ENCODE measurements around the gene NFYC.

NFYC gene

DNA sequence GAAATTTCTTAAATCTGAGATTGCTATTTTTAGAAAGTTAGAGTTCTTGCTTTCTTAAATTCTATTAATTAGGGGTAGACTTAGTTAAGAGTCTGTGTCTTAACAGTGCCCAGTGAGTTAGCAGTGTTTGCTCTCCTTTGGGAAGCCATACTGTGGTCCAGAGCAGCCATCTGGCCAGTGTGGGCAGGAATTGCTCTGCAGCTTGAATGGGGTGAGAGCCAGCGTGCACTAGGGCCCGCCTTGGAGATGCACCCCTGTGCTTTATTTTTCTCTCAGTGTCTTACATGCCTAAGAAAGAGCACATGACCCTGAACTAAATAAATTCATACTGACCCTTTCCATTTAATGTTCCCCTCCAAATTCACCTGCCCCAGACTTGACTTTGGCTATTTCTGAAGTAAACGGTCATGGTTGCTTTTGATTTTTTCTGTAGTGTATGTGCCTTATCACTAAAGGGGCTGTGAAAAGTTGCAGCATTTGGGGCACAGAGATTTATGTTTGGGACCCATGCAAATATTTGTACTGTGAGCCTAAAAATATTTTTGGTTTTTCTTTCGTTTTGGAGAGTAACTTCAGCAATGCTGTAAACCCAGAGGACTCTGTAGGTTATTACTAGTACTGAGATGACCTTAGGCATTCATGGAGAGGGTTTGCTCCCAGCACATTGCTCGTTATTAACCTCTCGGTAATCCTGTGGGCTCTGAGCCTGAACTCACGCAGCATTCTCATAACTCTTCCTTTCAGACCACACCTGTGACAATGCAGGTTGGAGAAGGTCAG lies 70.8 kb downstream of the NFYC start:
- no peak for DNase-seq

DNA sequence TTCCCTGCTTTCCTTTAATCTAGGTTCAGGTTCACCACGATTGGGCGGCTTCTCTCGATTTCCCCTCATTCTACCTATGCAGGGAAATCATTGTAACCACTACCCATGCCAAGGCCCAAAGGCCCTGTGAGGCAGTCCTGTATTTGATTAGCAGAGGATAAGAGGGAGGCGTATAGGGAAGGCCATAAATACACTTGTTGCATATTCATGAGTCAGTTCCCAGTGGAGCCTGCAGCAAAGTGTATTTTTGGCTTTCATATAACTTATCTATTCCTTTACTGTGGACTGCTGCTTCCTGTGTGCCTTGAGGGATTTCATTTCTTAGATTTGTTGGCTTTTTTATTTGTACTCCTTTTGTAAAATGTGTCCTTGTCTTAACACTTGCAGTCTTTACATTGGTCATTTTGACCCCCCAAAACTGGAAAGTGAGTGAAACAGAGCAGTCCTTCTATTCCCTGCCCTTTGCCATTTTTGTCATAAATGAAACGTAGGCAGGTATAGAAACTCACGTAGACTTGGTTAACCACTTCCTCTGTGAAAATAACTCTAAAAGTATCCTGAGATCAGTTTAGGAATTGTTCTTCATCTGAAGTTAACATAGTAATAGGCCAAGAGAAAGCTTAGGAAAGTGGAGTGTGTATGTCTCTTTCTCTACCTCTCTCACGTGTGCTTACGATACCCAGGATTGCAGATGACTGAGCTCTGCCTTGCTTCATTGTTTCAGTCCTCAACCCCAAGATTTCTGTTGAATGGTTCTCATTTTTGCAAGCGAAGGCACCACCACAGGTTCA lies 72.4 kb downstream of the NFYC start:
- no peak for DNase-seq

DNA sequence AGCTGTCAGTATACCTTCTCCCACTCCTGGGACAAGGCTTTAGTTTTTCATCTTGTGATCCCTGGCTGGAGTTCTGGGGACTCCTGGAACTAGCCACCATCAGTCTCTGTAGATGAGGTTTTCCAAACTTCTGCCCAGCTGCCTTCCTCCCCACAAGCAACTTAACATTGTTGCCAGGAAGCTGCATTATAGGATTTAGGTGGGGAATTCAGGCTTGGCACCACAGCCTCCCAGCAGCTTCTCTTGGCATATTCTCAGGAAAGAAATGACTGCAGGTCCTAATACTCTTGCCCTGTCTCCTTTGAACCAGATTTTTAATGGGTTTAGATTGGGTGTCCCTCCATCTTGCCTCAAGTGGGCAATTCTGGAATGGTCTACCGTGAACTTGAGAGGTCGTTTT lies 73.5 kb downstream of the NFYC start:
- DNase-seq = peak; percentile 26

DNA sequence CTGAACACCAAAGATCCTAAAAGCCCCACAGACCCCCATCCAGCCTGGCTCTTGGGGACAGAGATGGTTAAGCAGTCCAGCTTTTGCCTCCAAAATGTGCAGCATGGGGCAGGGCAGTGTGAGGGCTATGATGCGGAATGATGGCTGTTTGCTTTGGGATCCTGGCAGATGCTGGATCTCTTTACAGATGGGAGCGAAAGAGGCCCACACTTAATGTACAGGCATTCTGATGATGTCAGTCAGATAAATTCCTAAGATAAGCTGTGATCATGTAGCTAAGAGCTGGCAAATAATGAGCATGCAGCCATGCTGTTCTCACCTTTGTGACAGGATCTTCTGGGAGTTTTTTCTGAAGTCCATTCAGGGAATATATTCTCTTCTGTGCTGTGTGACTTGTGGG lies 74.5 kb downstream of the NFYC start:
- DNase-seq = peak; percentile 84

DNA sequence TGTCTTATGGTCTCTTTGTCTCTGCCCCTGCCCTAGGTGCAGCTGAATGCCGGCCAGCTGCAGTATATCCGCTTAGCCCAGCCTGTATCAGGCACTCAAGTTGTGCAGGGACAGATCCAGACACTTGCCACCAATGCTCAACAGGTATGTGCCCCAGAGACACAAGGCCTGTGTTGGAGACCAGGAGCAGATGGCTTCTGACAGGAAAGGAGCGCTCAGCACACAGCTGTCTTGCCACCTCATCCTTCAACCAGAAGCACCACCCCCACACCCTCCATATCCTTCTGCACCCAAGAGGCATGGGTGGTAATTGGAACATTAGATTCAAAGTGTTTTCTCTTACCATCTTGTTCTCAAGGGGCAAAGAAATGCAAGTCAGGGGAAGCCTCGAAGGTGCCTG lies 75.1 kb downstream of the NFYC start:
- DNase-seq = peak; percentile 69

DNA sequence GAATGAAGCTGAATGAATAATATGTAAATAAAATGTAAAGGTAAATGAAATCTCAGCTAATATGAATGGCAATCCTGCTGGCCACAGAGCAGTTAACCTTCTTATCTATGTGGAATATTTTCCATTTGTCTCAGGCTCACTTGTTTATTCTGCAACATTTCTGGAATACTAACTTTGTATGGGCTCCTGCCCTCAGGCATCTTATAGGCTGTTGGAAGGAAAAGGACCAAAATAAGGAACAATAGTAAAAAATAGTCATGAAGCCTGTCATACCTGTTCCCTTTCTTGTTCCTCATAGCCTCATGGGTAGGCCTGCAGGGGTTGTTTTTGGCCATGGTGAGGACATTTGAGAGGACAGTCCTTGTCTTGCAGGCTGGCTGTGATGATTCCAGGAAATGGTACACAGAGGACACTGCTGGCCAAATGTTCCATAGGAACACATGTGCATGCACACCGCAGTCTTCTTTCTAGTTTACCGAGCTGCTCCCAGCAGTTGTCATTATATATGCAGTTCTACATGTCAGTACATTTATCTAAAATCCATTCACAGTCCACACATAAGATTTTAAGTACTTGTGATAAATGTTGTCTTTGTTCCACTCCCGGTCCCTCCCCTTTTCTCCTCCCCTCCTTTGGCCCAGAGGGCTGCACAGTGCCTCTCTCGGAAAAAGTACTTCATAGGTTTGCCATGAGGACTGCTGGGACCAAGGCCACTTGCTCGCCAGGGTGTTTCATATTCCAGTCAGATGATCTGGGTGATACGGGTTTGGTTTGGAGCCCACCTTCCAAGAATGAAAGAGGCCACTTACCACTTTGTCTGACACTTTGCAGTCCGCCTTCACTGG lies 76.9 kb downstream of the NFYC start:
- DNase-seq = no peak

DNA sequence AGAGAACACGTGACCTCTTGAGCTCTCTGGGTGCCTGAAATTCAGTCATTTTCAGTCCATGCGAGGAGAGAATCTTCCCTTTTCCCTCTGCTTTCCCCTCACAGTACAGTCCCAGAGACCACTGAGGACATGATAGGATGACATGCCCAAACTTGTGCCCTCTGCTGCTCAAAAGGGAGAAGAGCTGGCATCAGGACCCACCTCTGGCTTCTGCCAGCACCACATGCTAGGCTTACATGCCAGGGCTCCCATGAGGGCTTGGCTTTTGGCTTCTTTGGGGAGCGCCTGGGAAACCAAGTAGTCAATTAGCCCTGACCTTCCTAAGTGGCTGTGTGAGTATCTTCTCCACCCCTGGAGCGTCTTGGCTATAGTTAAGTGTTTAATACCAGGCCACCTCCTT lies 78.3 kb downstream of the NFYC start:
- DNase-seq = no peak

DNA sequence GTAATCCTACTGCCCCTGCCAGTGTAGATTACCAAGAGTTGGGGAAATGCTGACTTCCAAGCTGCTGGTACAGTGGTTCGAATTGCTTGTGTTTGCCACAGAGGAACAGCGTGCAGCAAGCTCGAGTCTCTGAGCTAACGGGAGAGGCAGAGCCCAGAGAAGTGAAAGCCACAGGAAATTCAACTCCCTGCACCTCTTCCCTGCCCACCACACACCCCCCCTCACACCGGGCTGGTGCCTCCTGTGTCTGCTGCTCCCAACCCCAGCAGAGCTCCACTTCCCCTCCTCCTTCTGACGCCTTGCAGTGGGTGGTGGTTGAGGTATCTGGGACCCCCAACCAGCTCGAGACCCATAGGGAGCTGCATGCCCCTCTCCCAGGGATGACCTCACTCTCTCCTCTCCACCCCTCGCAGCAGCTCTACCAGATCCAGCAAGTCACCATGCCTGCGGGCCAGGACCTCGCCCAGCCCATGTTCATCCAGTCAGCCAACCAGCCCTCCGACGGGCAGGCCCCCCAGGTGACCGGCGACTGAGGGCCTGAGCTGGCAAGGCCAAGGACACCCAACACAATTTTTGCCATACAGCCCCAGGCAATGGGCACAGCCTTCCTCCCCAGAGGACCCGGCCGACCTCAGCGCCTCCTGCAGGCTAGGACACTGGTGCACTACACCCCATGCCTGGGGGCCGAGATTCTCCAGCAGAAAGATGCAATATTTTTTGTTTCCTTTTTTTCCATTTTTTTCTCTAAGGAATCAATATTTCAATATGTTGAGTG lies 79.0 kb downstream of the NFYC start:
- DNase-seq = no peak

DNA sequence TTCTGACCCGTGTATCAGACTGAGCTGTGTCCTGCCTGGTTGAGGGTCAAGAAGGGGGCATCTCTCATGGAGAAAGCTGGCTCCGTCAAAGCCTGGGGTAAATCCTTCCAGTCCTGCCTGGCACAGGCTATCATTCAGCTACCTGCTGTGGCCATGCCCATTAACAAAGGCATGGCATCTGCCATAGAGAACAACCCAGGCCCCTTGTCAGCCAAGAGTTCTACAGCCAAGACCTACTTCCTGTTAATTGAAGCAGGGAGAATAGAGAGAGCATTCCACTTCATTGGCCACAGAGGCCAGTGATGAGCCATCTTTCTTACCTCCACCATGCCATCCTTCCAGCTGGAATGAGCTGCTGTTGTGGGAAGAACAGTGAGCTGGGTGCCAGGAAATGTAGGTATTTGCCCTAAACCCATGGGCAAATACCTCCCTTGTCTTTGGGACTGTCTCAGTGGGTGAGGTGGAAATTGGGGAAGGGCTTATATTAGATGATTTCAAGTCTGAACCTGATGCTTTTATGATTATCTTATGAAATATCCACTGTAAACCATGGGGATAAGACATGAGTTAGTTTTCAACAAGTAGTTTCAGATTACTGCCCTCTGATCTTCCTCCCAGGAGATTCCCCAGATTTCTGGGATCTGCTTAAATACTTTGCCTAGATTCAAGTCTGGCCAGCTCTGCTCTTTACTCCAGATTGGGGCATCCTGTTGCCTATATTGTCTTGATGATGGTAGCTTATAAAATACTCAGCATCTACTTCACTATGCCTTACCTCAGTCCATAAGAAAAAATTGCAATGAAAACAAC lies 80.8 kb downstream of the NFYC start:
- DNase-seq = no peak

DNA sequence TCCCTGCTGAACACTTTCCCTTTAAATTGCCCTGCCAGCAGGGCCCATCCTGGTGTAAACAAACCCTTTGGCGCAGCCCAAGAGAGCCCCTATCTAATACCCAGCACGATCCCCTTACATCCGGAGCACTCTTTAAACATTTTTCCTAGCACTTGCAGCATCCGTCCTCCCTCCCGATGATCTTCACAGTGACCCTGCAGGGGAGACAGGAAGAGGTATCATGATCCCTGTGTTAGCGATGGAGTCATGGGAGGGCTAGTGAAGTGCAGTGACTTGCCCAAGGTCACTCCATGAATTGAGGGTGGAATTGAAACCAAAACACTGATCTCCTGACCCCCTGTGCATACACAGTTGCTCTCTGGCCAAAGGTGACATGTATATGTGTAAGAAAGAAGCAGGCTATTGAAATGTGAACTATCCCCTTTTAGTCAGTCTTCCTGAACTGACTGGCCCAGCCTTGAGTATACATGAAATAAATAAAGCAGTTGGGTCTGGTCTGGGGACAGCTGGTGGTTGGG lies 82.3 kb downstream of the NFYC start:
- DNase-seq = no peak

DNA sequence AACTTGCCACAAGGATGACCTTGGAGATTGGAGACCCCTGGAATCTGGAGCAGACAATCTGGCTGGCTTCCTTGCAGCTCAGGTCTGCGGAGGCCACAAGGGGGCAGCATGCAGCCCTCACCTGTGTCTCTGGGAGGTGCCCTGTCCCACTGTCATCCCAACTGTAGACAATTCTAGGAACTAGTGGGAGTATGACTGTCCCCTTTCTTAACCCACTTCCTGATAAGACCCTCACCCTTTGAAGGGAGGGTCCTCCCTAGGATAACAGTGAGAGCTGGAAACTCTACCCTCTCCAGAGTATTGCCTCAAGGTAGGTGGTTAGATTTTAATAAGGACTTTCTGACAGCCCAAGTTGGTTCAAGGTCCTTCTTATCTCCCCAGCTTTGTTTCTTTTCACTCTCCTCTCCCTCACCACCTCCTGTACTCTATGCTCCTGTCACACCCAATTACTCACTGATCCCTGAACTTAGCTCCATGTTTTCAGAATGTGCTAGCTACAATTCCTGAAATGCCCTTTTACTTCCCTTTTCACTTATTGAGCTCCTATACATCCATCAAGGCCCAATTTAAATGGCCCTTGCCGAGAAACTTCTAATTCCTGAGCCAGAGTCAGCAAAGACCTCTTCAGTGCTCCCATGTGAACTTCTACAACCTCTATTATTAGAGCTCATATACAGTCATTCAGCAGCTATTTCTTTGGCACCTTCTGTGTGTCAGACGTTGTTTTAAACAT lies 82.9 kb downstream of the NFYC start:
- peak; percentile 73 for DNase-seq

DNA sequence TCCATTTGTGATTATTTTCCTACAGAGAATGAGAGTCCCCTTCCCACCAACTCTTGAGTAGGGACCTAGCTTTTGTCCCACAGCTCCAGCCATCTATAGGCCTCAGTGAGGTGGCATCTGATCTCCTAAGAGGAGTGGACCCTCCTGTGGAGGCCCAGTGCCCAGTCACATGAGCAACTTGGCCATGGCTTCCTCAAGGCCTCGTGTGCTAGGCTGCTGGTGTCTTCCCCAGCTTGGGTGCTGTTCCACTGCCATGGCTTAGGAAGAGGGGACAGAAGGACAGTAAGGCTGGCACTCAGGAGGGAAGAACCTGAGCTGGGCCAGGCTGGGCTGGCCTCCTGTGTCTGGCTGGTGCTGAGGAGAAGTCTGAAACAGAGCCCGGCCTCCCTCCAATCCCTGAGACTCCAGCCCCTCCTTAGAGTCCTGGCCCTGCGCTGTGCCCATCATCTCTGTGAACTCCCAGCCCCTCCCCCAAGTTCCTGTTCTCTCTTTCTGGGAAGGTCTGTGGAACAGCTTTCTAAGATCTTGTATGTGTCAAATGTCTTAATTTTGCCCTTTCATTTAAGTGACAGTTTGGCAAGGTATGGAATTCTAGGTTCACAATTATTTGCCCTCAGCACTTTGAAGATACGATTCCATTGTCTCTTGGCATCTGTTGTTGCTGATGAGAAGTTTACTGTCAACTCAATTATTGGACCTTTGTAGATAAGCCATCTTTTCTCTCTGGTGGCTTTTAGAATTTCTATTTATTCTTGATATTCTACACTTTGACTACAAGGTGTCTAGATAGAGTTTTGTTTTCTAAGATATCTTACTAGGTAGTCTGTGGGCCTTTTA lies 85.0 kb downstream of the NFYC start:
- no peak for DNase-seq

DNA sequence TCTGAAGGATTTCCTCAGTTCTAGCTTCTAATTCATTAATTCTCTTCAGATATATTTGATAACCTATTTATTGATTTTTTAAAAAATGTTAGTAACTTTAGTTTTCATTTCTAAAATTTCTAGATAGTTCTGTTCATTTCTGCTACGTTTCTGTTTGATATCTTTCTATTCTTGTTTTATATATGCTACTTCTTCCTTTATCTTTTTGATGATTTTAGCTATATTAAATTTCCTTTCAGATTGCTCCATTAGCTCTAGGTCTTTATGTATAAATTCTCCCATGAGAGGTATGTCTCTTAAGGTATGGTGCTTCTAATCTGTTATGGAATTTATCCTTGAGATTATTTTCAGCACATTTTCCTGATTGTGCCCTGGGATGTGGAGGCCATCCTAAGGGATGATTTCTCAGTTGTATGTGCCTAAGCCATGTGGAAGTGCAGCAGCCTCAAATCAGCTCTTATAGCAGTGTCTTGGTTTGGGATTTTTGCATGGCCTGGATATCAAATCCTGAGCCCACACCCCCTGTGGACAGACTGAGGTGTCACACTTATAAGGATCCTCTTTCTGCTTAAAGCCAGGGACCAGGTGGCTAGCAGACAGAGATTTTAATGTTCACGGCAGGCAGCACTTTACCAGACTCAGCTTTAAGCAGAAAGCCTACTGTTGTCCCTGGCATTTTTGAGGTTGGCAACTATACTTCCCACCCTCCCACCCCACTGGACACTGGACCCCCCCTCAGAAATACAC lies 85.9 kb downstream of the NFYC start:
- no peak for DNase-seq

DNA sequence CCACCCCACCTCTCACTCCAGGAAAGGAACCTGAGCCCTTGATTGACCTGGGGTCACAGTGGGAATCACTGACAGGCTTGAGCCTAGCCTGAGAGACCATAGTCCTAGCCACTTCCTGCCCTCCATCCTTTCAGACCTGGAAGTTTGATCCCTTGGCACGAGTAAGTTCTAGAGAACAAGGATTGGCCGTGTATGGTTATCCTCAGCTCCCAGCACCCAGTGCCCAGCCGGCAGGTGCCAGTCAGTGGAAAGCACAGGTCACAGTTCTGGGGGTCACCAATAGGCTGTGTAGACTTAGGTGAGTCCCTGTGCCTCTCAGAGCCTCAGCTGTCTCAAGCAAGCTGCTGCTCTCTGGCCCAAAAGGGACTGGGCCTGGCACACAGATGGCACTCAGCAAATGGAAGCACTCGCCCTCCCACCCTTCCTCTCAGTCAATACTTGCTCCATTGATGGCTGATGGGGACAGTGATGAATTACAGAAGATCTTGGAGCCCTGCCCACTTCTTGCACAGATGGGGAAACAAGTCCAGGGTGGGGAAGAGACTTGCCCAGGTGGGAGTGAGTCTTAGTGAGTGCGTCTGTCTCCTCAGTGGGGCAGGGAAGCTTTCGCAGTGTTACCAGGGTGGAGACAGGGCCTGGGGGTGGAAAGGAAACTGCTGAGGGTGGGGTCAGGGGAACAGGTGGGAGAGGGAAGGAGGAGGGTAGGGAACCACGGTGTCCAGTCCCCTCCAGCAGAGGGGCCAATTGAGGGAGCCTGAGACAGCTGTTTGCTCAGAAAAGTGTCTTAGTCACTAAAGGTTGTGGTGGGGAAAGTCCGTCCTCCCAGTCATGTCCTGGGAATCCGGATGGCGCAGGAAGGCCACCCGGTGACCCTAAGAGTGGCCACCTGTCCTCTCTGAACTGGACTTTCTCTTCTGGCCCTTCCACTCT lies 89.4 kb downstream of the NFYC start:
- peak; percentile 49 for DNase-seq

DNA sequence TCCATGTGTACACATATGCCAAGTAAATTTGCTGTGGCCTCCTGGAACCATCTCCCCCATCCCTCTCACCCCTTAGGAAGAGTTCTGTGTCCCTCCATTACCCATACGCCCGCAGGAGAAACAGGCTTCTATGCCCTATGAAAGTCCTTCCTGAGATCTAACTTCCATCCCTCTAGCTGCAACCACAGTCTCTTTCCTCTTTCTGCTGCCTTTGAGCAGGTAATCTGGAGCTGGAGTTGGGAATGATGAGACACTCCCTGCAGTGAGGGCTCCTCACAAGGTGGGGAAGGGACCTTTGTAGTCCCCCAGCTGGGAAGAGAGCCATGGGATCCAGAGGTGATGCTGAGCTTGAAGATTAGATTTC lies 90.1 kb downstream of the NFYC start:
- no peak for DNase-seq

DNA sequence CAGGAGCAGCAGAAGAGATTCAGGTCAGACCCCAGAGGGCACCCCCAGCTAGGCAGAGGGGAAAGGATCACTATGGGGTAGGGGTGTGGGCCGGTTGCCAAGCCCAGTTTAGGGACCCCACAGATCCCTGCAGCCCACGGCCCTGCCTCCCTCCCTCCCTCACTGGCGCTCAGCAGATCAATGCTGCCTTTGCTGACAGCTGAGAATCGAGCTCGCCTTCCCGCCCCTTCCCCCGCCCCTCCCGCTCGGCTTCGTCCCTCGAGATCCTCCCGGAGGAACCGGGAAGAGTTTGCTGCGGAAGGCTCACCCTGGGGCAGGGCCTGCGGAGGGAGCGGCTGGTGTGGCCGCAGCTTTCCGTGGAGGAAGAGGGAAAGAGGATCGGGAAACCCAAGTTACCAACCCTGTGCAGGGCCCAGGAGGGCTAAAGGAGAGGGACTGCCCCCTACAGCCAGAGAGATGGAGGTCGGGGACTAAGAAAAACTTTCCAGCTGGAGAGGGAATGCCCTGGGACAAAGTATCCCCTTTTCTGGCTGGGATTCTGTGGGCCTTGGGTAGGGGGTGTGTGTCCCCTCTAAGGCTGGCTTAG lies 91.0 kb downstream of the NFYC start:
- peak; percentile 49 for DNase-seq

Measured in NCI-H82 (cell line).